AG04449 (cell line): ENCODE data around the gene CCDC177.

Experiments used
- CTCF ChIA-PET: fragments of 350-600 bp; formaldehyde crosslinking; extraction: SDS; loops from one replicate; lab custom pipeline; 2021; ENCODE audit warnings: antibody characterized with exemption; lab: Yijun Ruan, JAX
- POLR2A ChIA-PET: fragments of 400-600, 350-600 bp; formaldehyde crosslinking; extraction: SDS; loops from one replicate; lab custom pipeline; 2020; ENCODE audit warnings: antibody characterized with exemption, inconsistent platforms; lab: Yijun Ruan, JAX
- DNase-seq: peaks from one replicate; pipeline ENCODE4 v3.0.0-alpha.2; 2010; ENCODE audit warnings: low read depth, low spot score
- H3K4me3 ChIP-seq: 2 replicates; pipeline ENCODE4 v1.5.1; 2011; ENCODE audit warnings: low read depth, mild to moderate bottlenecking, control low read depth, low read length
- CTCF ChIP-seq: IDR thresholded peaks from one replicate; pipeline ENCODE4 v1.5.1; 2011; ENCODE audit warnings: mild to moderate bottlenecking, moderate library complexity, low read length, control low read depth, inconsistent platforms; ENCODE audit not compliant: insufficient read depth; ENCODE audit errors: missing control alignments

CCDC177 gene

DNA sequence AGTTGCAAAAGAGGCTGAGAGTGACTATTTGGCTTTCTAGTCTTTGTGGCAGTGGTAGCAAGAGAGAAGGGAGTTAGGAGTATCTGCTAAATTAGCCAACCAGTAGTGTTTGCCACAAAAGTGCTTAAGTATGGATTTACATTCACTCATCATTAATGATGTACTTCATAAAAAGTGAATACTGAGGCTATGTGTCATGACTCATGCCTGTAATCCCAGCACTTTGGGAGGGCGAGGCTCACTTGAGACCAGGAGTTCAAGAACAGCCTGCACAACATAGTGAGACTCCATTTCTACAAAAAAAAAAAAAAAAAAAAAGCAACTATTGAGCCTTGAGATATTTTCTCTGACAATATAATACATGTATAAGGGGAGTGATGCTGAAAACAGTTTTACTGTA, 36.8 kb downstream of the CCDC177 start:
- H3K4me3 ChIP-seq = no peak overlapping the region
- no peak for TF ChIP-seq CTCF
- DNase-seq = no peak
- ChIA-PET CTCF (interaction anchor here (0.9 to 1.5 kb wide), 7 partner anchors 10 to 190 kb away, joined by 3 to 8 read pairs (median 4); no protein-coding TSS in a partner anchor), POLR2A (no interaction called here)

GRCh38 chr14:69536971-69537370, 37.7 kb downstream of the CCDC177 start:
- no peak for DNase-seq
- CTCF ChIA-PET = interaction anchor here (0.7 to 2.9 kb wide), 9 partner anchors 9 to 190 kb away, joined by 3 to 24 read pairs (median 6); partner anchors contain the start of gene CCDC177
- no peak overlapping the region for H3K4me3 ChIP-seq

DNA sequence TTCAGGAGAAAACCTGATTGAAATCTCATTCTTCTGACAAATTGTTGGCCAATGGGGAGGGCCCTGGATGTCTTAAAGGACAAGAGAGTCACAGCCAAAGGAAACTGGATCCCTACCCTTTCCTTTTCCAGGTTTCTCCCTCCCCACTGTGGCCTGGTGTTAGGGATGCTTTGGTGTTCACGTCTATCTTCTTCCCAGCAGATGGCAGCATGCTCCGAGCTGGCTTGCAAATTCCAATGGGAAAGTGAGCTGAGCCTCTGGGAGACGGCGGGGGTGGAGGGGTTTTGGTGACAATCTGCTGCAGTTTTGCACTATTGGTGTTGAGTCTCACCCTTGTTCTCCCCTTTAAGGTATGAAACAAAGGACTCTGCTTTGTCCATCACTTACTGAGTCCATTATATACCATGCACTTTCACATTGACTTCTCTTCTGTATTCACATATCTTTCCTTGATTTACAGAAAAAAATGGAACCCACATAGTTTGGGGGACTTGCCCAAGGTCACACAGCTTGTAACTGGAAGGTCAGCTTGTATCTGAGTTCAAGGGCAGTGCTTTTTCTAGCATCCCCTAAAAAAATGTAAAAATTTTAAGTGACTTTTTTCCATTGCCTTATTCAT, 39.3 kb downstream of the CCDC177 start:
- POLR2A ChIA-PET = no interaction called here
- CTCF ChIA-PET = interaction anchor here (0.8 to 2.9 kb wide), 30 partner anchors 9 to 493 kb away, joined by 3 to 36 read pairs (median 4); partner anchors contain the start of gene CCDC177
- TF ChIP-seq CTCF = peak; percentile 80
- no peak overlapping the region for H3K4me3 ChIP-seq
- no peak for DNase-seq

More at GRCh38 chr14:69536971-69537370, 37.7 kb downstream of the CCDC177 start:
- TF ChIP-seq CTCF = no peak
- POLR2A ChIA-PET = no interaction called here

- ChIA-PET POLR2A (no interaction called here), CTCF (interaction anchor here (0.7 to 1.9 kb wide), 5 partner anchors 12 to 76 kb away, joined by 3 to 10 read pairs (median 4); no protein-coding TSS in a partner anchor)
- TF ChIP-seq CTCF = no peak
- H3K4me3 ChIP-seq = no peak overlapping the region
- DNase-seq = no peak
Measured at GRCh38 chr14:69532561-69533340, 41.9 kb downstream of the CCDC177 start.

- no peak overlapping the region for H3K4me3 ChIP-seq
- no peak for TF ChIP-seq CTCF
- DNase-seq = no peak
- ChIA-PET CTCF (interaction anchor here (1.0 to 1.7 kb wide), 2 partner anchors 50 to 196 kb away, joined by 3 read pairs; no protein-coding TSS in a partner anchor), POLR2A (no interaction called here)
Measured at GRCh38 chr14:69531135-69531534, 43.5 kb downstream of the CCDC177 start.

GRCh38 chr14:69530095-69530494, 44.6 kb downstream of the CCDC177 start:
- ChIA-PET CTCF (interaction anchor here (1.3 to 2.2 kb wide), 3 partner anchors 45 to 197 kb away, joined by 3 to 9 read pairs (median 4); partner anchors contain the start of gene CCDC177), POLR2A (no interaction called here)
- H3K4me3 ChIP-seq = no peak overlapping the region
- no peak for TF ChIP-seq CTCF
- DNase-seq = no peak
